ENCODE measurements around the gene ITIH1. TPM values are rescaled to one million over a fixed set of nuclear protein-coding genes. Genes with fewer than 3 reads are reported as not detected.

The ITIH1 gene
- total RNA-seq, 1 donor from 2014 or later = 0.94 TPM

- DNase-seq = no peak
These were observed 38.8 kb downstream of the ITIH1 start for GRCh38 chr3:52816199-52816598.

GRCh38 chr3:52816654-52817053 lies 39.3 kb downstream of the ITIH1 start:
- no peak for DNase-seq

DNA sequence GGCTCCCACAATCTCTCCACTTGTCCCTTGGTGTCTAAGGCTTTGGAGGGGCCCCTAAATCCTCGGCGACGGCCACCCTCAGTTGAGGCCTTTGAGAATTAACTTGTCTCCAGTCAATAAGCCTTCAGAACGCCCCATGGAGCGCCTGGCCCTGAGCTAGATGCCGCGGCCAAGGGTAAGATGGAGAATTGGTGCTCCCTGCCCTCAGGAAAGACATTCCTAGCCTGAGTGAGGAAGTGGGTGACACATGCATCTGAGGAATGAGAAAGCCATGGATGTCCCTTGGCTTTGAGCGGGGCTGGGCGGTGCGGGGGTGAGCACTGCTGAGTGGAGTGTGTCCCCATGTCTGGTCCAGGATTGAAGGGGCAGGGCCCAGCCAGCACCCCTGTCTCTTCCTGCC lies 39.8 kb downstream of the ITIH1 start:
- no peak for DNase-seq

- DNase-seq = no peak
These were observed 40.5 kb downstream of the ITIH1 start for GRCh38 chr3:52817860-52818259.

DNA sequence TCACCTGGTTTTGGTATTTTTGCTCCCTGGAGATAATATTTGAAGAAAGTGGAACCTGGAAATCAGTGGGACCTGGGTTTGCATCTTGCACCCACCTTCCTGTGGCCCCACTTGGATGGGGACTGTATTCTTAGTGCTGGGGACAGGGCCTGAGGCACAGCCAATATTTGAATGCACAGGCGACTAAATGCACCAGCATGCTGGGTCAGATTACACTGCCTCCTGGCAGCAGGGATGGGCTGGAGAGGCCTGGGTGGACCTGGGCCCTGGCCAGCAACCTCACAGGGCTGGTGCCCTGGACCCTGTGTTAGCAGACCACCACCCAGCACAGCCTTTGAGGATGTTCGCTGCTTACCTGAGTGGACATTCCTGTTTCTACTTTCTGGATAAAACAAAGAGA lies 42.5 kb downstream of the ITIH1 start:
- DNase-seq = no peak

DNA sequence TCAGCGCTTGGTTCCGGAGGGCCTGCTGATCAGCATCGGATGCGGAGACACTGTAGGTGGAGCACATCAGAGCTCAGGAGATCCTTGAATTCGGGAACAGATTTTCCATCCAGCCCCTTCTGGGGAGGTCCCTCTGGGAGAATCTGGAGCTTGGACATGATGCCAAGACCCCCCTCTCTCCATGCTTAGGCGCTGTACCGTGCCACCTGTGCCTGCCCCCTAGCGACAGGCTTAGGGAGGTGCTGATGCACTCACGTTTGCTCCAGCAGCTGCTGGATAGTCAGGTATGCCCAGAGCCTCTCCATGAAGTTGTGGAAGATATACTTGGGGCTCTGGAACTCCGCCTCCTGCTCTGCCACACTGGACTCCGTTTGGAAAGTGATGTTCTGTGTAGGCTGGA lies 43.3 kb downstream of the ITIH1 start:
- no peak for DNase-seq

DNA sequence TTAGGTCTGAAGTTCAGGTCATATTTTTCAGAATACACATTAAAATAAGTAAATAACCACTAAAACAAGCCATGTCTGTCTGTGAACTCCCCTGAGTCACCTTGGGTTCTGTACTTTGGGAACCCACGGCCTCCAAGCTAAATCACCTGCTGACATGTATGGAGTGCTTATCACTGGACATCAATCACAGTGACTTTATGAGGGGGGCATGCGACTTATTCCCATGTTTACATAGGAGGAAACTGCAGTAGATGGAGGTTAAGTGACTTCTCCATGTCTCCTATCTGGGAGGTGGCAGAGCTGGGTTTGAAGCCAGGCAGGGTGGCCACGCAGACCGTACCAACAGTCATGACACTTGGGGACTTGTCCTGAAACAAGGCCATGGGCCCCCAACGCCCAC lies 45.0 kb downstream of the ITIH1 start:
- no peak for DNase-seq

- no peak for DNase-seq
These were observed 46.6 kb downstream of the ITIH1 start for GRCh38 chr3:52824037-52824436.

DNA sequence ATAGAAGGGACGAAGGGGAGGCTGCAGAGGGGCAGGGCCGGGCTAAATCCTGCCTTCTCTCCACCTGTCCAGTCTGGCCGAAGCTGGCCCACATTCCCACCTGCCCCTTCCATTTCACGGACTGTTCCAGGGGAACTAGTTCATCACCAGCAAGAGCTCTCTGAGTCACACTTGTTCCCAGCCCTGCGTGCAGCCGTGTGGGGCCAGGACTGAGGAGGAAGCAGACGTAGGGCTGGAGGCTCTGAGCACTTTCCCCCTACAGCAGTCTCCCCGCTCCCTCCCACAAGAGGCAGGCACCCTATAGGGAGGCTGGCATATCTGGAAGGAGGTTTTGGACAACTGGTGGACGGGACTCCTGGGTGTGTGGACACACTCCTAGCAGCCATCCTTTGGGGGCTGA lies 50.0 kb downstream of the ITIH1 start:
- no peak for DNase-seq

DNA sequence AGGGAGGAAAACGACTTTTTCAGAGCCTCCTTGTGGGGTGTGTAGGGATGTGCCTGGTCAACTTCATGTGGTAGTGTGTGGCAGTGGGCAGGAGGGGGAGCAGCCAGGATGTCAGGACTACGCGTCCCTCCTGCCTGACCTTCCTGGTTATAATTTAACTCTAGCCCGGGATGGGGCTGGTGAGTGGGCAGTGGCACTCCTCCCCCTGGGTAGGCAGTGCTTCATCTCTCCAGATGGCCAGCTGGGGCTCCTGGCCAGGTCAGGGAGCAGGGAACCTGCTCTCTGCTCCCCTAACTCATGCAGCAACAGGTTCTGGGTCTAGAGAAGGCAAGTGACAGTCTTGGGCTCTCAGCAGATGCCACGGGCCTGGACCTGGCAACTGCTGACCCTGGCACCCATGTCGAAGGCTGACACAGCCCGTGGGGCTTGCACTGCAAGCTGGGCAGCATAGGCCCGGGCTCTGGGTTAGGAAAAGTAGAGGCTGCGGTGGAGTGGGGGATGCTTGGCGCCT lies 50.5 kb downstream of the ITIH1 start:
- no peak for DNase-seq

GRCh38 chr3:52829482-52829881 lies 52.1 kb downstream of the ITIH1 start:
- DNase-seq = no peak

DNA sequence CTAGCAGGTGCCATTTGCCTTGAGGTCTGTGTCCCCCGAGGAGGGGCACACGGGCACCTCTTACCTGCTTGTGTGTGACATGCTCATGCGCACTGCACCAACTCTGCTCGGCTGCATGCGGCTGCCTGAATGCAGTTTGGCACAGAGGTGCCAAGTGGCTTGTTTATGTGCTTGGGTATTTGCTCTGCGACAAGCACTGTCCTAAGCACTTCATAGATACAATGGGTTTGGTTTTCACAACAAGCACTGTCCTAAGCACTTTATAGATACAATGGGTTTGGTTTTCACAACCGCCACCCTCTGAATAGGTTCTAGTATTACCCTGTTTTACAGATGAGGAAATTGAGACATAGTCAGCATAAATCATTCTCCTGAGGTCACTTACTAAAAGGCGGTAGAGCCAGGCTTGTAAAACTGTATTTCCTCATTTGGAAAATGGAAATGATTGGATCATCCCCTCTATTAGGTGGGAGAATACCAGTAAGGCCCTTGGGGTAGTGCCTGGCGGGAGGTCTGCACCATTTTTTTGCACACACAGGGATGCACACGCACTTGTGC lies 52.6 kb downstream of the ITIH1 start:
- DNase-seq = no peak

GRCh38 chr3:52830535-52831258 lies 53.3 kb downstream of the ITIH1 start, which contains the start of gene ITIH4:
Gene ITIH4, minus strand, starts transcription at chr3:52830672. Its CDS starts 30 bp downstream, at chr3:52830642.
- DNase-seq = no peak

DNA sequence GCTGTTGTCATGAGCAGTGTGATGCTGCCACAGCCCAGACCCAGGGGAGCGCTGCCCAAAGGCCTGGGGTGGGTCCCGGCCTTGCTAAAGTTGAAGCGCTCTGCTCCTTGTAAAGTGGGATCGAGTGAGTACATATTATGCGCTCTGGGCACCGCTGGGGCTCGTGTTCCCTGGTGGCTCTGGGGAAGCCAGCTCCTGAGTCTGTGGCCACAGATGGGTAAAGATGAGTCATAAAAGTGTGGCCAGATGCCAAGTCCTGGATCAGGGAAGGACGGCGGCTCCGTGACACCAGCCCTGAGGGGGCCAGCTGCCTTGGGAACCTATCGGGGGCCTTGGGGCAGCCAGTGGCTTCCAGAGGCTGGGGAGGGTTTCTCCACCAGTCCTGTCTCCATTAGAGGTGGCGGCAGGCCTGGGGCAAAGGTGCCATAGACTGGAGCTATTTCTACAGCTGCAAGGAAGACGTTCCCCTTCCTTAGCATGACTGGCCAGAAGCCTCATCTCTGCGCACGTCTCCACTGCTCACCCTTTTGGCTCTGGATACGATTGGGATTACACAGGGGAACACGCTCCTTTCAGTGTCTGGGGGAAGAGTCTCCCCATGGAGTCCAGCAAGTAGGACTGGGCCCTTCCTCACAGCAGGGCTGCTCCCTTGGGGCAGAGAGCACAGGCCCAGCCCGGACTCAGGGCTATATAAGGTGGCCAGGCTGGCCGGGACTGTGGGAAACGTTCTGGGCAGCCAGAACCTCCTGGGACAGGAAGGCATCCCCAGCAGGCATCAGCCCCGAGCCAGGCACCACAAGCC lies 54.3 kb downstream of the ITIH1 start:
- DNase-seq = peak; percentile 28

DNA sequence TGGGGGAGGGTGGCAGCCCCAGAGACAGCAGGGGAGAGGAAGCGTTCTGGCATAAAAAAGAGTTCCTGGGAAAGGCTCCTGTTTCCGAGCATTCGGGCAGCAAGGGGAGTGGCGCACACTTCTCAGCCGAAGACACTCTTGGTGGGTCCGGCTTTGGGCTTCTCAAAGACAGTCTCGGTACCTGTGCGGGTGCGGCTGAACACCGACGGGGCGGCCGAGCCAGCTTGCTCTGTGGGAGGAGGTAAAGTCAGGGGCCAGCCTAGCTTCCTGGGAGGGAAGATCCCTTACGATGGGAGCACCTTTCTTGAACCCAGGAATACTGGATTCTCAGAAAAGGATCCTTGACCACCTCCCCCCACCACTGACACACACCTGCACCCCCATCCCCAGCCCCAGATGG lies 55.8 kb downstream of the ITIH1 start:
- DNase-seq = no peak

DNA sequence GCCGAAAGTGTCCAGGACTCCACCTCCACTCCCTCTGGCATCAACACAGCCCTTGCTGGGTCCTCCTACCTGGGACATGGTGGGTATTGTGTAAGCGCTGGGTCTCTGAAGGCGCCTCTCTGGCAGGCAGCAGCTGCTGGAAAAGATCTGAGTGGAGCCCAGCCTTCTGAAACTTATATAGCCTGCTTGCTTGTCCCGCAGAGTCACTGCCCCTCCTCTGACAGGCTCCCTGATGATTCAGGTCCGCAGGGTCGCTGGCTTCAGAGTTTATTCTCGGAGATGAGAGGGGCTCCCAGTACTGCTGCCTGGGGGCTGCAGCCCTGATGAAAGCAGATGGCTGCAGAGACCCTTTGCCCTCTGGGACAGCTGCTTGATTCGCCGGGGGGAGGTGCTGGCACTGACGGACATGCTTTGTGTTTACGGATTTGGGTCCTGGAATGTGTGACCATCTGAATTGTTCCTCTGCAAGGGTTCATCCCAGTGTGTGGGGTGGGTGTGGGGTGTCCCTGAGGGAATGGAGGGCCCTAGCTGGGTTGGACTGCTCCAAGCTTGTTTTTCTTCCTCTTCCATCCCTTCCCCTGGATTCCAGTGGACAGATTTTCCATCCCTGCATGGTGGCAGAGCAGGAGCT lies 57.6 kb downstream of the ITIH1 start, which contains the start of gene MUSTN1:
Gene MUSTN1, minus strand, starts transcription at position 149 of the 631 bp plus-strand sequence. Its CDS starts 71 bp downstream, at position 78.
- no peak for DNase-seq

- DNase-seq = no peak
These were observed 58.5 kb downstream of the ITIH1 start for GRCh38 chr3:52835766-52836470.

GRCh38 chr3:52836471-52836845 lies 59.1 kb downstream of the ITIH1 start:
- DNase-seq = no peak

DNA sequence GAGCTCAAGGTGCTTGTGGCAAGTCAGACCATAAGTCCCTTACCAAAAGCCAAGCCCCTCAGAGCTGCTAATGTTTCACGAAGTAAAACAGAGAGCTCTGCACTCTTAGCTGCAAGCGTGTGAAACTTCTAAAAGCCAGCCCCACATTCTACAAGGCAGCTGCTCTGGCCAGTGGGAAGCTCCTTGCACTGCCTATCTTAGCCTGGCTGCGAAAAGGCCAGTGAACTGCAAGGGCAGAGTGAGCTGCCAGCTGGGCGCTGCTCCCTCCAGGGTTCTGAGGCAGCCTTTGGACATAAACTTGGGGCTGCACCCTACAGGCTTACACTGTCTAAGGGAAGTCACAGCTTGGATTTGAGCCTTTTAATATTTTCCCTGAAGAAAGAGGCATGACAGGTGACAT lies 59.6 kb downstream of the ITIH1 start:
- DNase-seq = no peak

- no peak for DNase-seq
These were observed 61.3 kb downstream of the ITIH1 start for GRCh38 chr3:52838561-52839267.

DNA sequence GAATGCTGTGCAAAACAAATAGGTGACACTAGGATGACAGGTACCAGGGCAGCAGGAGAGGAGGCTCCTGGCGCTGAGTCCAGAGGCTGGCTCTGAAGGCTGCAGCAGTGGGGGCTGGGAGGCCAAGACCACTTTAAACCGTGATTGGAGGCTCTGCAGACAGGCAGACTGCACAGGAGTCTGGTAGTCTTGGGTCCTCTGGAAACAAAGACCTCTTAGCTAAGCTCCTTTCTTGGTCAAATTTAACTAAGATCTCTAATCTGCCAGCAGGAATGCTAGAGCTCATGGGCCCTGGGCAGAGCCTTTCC lies 61.8 kb downstream of the ITIH1 start:
- DNase-seq = no peak
